Memory B cell (primary cell): ENCODE data around the gene CAPZB.
A peak's percentile ranks its signal among the peaks of the same experiment; 100 is the strongest.
"Not testable (repeated sequence)": the region's sequence is repeated elsewhere in the genome, so short reads cannot be mapped to it uniquely, and the experiment has no call there.

Experiments used
- ATAC-seq: fragments of 150-1000 bp; cut with Tn5 transposase; 2 replicates; pipeline ENCODE4 v1.10.0; 2021; ENCODE audit warnings: low read depth, mild to moderate bottlenecking, moderate library complexity
- DNase-seq, 2 donors: peaks; one replicate each; pipeline ENCODE4 v3.0.0; 2022; ENCODE audit warnings: low spot score in 2 of 2
- H3K27ac Mint-ChIP-seq: one replicate; pipeline ENCODE4 v1.8.0; 2022; ENCODE audit warnings: mild to moderate bottlenecking, moderate library complexity, mixed read lengths
- H3K27me3 Mint-ChIP-seq: one replicate; pipeline ENCODE4 v1.8.0; 2022; ENCODE audit warnings: mixed read lengths
- H3K36me3 Mint-ChIP-seq: one replicate; pipeline ENCODE4 v1.8.0; 2022; ENCODE audit warnings: mild to moderate bottlenecking, mixed read lengths
- H3K4me1 Mint-ChIP-seq: one replicate; pipeline ENCODE4 v1.8.0; 2022; ENCODE audit warnings: mixed read lengths
- H3K4me3 Mint-ChIP-seq: one replicate; pipeline ENCODE4 v1.8.0; 2022; ENCODE audit warnings: mild to moderate bottlenecking, moderate library complexity, mixed read lengths
- H3K9me3 Mint-ChIP-seq: one replicate; pipeline ENCODE4 v1.8.0; 2022; ENCODE audit warnings: mixed read lengths

The CAPZB gene

DNA sequence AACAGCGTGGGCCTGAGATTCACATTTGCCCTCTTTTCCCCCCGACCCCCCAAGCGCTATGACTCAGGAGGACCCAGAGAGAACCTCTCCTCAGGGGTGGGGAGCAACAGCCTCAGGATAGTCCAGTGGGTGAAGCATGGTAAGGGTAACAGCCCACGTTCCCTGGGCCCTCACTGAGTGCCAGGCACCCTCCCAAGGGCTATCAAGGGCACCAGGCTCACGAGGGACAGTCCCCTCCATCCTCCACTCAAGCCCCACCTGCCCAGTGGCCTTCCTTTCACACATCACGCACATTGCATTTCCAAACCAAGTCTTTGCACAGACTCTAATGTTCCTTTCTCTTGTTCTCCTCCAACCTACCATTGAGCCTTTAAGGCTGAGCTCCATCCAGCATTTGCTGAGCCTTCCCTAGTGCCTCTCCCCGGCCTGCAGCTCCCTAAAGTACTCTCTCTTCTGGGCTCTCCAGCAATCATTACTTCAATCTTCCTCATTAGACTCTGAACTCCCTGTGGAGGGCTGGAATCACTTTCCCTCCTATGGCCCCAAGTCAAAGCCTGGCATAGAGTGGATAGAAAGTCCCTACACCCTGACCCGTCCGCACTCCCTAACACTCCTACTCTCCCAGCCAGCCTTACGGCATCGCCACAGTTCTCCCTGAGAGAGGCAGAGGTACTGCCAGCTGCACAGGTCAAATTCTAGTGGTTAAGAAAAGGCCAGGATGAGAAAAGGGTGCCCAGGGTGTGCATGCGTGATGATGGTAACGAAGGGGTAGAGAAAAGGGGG, 174.4 kb downstream of the CAPZB start:
- Mint-ChIP-seq H3K4me3 (peak overlapping the region; percentile 88), H3K27ac (peak overlapping the region; percentile 42)
- no peak for ATAC-seq

DNA sequence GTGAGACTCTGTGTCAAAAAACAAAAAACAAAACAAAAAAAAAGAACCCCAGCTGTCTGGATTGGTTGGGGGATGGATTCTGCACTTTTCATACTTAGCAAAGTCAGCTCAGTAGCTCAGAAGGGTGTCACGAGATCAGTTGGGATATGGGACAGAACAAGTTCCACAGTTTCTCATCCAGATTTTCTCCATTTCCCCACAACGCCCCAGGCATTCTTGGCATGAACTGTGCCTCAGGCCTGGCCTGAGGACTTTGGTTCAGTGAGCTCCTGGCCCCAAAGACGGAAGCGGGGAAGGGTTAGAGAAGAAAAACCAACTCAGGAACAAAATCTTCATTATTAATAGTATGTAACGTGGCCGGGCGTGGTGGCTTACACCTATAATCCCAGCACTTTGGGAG, 175.3 kb downstream of the CAPZB start:
- no peak for ATAC-seq
- Mint-ChIP-seq H3K4me1 (peaks cover 27% of the 10 kb centered on the region), H3K9me3 (no peaks in the 10 kb centered on the region), H3K4me3 (no peak overlapping the region), H3K27ac (no peak overlapping the region), H3K27me3 (no peaks in the 10 kb centered on the region), H3K36me3 (peaks cover 18% of the 10 kb centered on the region)
- no peak for DNase-seq

More for the DNA sequence above, 174.4 kb downstream of the CAPZB start:
- Mint-ChIP-seq H3K27me3 (no peaks in the 10 kb centered on the region), H3K36me3 (peaks cover 12% of the 10 kb centered on the region), H3K4me1 (peaks cover 34% of the 10 kb centered on the region), H3K9me3 (no peaks in the 10 kb centered on the region)
- DNase-seq, result no peak

DNA sequence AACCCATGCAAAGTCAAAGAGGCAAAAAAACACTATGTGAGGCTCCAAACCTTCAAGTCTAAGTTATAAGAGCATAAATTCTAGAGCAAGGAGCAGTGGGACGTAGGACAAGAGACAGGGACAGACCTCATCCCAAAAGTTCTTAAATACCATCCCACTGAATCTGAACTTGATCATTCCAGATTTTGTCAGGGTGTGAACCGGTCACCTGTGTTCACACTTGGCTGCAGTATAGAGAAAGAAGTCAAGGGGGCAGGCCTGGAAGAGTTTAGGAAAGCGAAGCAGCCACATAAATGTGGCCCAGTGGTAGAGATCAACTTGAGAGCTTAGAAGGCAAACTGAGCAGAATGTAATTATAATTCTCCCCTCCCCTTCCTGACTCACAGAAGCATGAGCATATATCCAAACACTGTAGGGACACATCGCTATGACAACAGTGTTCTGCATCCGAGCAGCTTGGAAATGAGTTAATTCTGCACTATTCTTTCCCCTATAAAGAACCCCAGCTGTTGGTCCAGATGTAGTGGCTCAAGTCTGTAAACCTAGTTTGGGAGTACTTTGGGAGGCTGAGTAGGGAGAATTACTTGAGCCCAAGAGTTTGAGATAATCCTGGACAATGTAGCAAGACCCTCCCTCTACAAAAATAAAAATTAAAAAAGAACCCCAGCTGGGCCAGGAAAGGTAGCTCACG, 176.1 kb downstream of the CAPZB start:
- peaks cover 24% of the 10 kb centered on the region for H3K36me3 Mint-ChIP-seq
- ATAC-seq (no peak), DNase-seq (no peak)
- no peaks in the 10 kb centered on the region for H3K27me3 Mint-ChIP-seq
- H3K4me1 Mint-ChIP-seq, result peaks cover 19% of the 10 kb centered on the region
- H3K9me3 Mint-ChIP-seq, result no peaks in the 10 kb centered on the region
- no peak overlapping the region for H3K27ac Mint-ChIP-seq
- no peak overlapping the region for H3K4me3 Mint-ChIP-seq

DNA sequence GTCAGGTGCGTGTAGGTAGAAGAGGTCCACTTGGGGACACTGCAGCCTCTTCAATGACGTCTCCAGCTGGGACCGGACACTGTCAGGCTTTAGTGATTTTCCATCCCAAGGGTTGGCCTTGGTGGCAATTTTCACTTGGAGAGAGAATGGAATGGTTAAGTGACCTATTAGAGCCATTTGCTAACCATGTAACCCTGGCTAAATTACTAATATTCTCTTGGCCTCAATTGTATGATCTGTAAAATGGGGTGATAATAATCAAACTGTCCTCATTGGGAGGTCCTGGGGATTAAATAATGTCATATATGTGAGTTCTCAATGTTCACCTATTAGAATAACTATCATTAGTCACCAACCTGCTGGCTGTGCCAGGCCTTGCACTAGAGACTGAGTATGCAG, 176.8 kb downstream of the CAPZB start:
- Mint-ChIP-seq H3K4me1 (peaks cover 13% of the 10 kb centered on the region), H3K27ac (no peak overlapping the region), H3K36me3 (peaks cover 29% of the 10 kb centered on the region), H3K27me3 (no peaks in the 10 kb centered on the region), H3K9me3 (no peaks in the 10 kb centered on the region), H3K4me3 (no peak overlapping the region)
- DNase-seq, result no peak
- ATAC-seq, result no peak

DNA sequence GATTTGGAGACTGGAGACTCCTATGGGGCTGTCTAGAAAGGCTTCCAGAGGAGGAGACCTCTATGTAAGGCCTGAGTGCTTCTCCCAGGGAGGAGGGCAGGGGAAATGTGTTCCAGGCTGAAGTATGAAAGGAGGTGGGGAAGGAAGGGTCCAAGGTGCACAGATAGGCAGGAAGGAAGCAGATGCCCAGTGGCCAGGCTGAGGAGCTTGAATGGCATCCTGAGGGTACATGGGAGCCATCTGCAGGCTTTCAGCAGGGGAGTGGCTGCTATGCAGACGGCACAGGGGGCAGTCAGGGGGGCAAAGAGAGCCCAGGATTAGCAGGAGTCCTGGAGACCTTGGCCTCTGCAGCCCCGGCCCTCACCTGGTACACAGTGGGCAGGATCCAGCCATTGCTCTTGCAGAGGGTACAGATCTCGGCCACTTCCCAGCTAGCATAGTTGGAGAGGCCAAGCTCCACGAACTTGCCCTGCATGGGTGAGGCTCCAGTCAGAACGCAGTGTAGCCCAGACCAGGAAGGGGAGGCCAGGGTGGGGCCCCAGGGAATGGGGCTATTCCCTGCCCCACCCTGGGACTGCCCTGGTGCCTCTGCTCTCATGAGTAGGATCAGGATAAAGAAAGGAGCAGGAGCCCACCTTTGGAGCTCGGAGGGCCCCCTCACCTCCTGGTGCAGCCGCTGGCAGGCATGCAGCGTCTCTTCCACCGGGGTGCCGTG, 177.4 kb downstream of the CAPZB start:
- no peak for DNase-seq
- Mint-ChIP-seq H3K27ac (no peak overlapping the region), H3K36me3 (peaks cover 32% of the 10 kb centered on the region), H3K4me3 (no peak overlapping the region), H3K27me3 (no peaks in the 10 kb centered on the region), H3K9me3 (no peaks in the 10 kb centered on the region), H3K4me1 (peaks cover 7% of the 10 kb centered on the region)
- ATAC-seq, result no peak

DNA sequence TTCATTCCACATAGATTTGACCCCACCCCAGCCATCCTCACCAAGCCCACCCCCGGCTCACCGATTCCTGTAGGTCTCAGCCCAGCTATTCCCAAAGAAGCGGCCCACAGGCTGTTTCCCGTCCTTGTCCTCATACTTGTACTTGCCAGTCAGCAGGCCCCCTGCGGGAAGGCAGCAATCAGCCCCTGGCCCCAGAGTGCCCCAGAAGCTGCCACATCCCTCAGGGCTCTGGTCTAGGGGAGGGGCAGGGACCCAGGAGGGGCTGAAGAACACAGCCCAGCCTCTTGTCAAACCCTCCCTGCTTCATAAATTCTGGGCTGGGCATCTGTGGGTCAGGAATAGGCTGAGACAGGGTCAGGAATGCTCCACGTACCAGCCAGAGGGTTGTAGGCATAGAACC, 178.4 kb downstream of the CAPZB start:
- H3K27me3 Mint-ChIP-seq, result no peaks in the 10 kb centered on the region
- H3K36me3 Mint-ChIP-seq, result peaks cover 32% of the 10 kb centered on the region
- ATAC-seq (no peak), DNase-seq (no peak)
- no peaks in the 10 kb centered on the region for H3K9me3 Mint-ChIP-seq
- peaks cover 7% of the 10 kb centered on the region for H3K4me1 Mint-ChIP-seq
- H3K27ac Mint-ChIP-seq, result no peak overlapping the region
- H3K4me3 Mint-ChIP-seq, result no peak overlapping the region

DNA sequence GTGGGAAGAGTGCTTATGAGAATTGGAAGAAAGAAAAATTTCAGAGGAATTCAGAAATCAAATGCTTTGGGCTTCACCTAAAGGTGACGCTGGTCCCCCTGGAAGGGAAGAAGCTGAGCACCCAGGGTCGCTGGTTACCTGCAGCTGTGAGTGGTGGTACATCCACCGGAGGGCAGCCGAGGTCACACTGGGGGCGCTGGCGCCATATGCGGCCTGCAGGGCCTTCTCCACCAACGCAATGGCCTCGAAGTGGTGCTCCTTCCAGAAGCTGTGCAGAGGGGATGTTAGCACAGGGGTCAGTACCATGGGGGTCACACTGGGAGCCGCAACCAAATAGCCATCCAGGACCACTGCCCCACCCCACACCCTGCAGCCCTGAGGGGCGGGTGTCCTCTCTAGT, 179.5 kb downstream of the CAPZB start:
- peaks cover 34% of the 10 kb centered on the region for H3K36me3 Mint-ChIP-seq
- no peak overlapping the region for H3K27ac Mint-ChIP-seq
- DNase-seq, result no peak
- no peak for ATAC-seq
- H3K27me3 Mint-ChIP-seq, result no peaks in the 10 kb centered on the region
- H3K4me1 Mint-ChIP-seq, result peaks cover 2% of the 10 kb centered on the region
- no peaks in the 10 kb centered on the region for H3K9me3 Mint-ChIP-seq
- H3K4me3 Mint-ChIP-seq, result no peak overlapping the region

DNA sequence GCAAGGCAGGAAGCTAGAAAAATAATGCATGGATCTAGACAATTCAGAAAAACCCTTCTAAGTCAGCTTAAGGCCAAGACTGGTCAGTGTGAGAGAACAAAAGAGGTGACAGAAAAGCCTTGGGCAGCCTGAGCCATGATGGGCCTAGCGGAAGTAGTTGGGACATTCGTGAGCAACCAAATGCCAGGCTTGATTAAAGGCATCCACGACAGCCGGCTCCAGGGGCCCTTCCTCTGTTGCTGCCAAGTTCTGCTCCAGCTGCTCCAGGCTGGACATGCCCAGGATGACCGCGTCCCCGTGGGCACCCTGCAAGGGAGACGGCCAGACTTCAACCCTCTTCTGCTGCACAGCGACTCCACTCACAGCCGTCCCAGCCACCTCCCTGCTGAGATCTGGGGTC, 181.3 kb downstream of the CAPZB start:
- DNase-seq, H3K27me3 Mint-ChIP-seq, ATAC-seq, H3K4me1 Mint-ChIP-seq, H3K4me3 Mint-ChIP-seq, H3K9me3 Mint-ChIP-seq, H3K27ac Mint-ChIP-seq: not testable (repeated sequence)
- peaks cover 36% of the 10 kb centered on the region for H3K36me3 Mint-ChIP-seq

DNA sequence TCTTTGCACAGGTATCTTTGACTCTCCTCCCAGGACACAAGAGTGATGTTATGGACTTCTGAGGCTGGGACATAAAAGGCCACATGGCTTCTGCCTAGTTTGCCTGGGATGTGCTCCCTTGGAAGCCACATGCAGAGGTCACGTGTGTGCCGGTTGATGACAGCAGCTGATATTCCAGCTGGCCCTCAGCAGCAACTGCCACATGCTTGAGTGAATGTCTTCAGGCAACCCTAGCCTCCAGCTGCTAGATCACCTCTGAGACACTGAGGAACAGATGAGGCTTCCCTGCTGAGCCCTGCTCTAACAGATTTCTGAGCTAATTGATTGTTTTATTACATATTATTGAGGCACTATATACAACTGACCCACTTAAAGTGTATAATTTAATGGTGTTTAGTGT, 185.1 kb downstream of the CAPZB start:
- H3K36me3 Mint-ChIP-seq, result peaks cover 31% of the 10 kb centered on the region
- H3K27me3 Mint-ChIP-seq, result no peaks in the 10 kb centered on the region

DNA sequence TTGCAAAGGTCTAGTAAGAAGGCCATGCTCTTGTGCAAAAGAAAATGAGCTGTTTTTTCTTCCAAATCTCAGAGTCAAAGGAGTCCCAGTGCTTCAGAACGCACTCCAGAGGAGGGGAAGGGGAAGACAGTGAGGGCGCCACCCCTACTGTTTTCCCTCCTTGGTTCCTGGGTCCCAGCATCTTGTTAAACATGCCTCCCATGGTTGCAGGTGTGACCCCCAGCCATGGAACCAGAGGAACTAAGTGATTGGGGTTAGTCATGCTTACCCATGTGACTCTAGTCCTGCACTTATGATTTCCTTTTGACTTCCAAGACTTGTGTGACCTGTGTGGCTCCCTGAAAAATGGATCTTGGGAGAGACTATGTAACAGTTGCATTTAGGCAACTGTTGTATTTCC, 190.7 kb downstream of the CAPZB start:
- no peak for ATAC-seq
- Mint-ChIP-seq H3K36me3 (peaks cover 30% of the 10 kb centered on the region), H3K4me1 (peaks cover 2% of the 10 kb centered on the region), H3K4me3 (no peak overlapping the region), H3K9me3 (peaks cover 18% of the 10 kb centered on the region), H3K27me3 (no peaks in the 10 kb centered on the region), H3K27ac (no peak overlapping the region)
- no peak for DNase-seq

More for the DNA sequence above, 185.1 kb downstream of the CAPZB start:
- H3K27ac Mint-ChIP-seq, result no peak overlapping the region
- ATAC-seq, result no peak
- H3K9me3 Mint-ChIP-seq, result peaks cover 8% of the 10 kb centered on the region
- no peak for DNase-seq
- peaks cover 2% of the 10 kb centered on the region for H3K4me1 Mint-ChIP-seq
- H3K4me3 Mint-ChIP-seq, result no peak overlapping the region

DNA sequence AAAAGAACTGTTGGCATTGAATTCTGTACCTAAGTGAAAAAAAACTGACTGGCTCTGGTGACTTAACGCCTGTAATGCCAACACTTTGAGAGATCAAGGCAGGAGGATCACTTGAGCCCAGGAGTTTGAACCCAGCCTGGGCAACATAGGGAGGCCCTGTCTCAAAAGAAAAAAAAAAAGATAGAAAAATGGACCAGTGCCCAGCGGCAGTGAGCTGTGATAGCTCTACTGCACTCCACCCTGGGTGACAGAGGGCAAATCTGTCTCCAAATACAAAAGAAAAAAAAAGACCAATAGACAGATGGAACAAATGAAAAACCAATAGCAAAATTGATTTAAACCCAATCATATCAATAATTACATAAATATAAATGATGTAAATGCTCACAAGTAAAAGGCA, 196.1 kb downstream of the CAPZB start:
- no peak for ATAC-seq
- DNase-seq, result no peak
- peaks cover 4% of the 10 kb centered on the region for H3K9me3 Mint-ChIP-seq
- peaks cover 14% of the 10 kb centered on the region for H3K36me3 Mint-ChIP-seq
- no peak overlapping the region for H3K27ac Mint-ChIP-seq
- peak overlapping the region; percentile 55 for H3K4me3 Mint-ChIP-seq
- peaks cover 5% of the 10 kb centered on the region for H3K27me3 Mint-ChIP-seq
- H3K4me1 Mint-ChIP-seq, result peaks cover 6% of the 10 kb centered on the region
